ENCODE data around the gene MTG1. TPM values are rescaled to one million over a fixed set of nuclear protein-coding genes. Genes with fewer than 3 reads are reported as not detected.

The MTG1 gene, protein sequence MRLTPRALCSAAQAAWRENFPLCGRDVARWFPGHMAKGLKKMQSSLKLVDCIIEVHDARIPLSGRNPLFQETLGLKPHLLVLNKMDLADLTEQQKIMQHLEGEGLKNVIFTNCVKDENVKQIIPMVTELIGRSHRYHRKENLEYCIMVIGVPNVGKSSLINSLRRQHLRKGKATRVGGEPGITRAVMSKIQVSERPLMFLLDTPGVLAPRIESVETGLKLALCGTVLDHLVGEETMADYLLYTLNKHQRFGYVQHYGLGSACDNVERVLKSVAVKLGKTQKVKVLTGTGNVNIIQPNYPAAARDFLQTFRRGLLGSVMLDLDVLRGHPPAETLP
- 25.9 and 29.4 TPM in 2 replicates for total RNA-seq

DNA sequence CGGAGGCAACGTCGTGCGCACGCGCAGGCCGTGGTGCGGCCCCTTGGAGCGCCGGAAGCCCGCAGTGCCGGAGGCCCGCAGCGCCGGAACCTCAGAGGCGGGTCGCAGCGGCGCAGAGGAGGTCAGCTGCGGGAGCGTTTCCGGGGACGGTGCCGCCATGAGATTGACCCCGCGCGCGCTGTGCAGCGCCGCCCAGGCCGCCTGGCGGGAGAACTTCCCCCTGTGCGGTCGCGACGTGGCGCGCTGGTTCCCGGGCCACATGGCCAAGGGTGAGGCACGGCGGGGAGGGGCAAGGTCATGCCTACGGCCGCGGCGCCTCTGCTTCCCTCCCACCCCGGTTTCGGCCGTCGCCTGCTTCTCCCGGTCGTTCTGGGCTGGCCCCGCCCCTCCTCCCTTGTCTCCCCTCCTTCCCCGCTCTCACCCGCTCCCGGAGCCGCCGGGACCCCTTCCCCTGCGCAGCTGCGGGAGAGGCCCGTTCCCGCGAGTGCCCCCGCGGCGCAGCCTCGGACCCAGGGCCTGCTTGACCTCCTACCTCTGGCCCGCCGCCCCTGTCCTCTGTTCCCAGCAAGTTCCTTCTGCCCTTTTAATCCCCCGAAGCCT, at the start of gene MTG1:
TSS of gene MTG1 (plus strand) at position 94 of the 600 bp plus-strand sequence. CDS start at position 158, 64 bp downstream.
- peak; percentile 90 to 92 for DNase-seq (ENCODE audit: low read depth in 2 of 2)

DNA sequence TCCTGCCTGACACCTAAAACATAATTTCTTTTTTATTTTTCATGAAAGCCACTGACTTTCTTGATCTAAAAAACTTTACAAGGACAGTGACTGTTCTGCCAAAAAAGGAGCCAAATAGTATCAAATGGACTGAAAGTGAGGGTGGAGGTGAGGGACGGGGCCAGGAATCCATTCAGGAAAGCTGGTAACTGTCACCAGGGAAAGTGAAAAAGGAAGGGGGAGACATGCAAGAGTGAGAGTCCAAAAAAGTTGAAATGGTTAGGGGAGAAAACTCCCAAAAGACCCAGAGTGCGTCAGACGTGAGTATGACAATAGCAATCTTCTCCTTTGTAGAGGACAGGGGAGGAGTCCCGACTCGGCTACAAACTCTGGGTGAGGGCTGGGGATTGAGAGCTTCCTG, 49.7 kb upstream of the MTG1 start:
- DNase-seq (ENCODE audit: low read depth in 2 of 2): no peak

DNA sequence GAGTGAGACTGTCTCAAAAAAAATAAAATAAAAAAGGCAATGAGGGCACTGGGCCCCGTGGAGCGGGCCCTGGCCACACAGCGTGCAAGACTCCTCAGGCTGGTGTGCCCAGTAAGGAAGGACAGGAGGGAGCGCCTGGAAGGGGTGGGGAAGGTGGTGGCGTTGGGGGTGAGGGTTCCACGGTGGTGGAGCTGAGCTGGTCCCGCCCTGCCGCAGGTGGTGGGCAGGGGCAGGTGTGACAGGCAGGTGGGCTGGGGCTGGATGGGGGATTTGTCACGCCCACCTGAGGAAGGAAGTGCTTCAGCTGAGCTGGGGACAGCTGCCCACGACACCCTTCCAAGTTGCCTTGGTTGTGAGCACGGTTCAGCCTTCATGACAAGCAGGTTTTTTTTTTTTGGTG, 47.5 kb upstream of the MTG1 start:
- DNase-seq (ENCODE audit: low read depth in 2 of 2): no peak

DNA sequence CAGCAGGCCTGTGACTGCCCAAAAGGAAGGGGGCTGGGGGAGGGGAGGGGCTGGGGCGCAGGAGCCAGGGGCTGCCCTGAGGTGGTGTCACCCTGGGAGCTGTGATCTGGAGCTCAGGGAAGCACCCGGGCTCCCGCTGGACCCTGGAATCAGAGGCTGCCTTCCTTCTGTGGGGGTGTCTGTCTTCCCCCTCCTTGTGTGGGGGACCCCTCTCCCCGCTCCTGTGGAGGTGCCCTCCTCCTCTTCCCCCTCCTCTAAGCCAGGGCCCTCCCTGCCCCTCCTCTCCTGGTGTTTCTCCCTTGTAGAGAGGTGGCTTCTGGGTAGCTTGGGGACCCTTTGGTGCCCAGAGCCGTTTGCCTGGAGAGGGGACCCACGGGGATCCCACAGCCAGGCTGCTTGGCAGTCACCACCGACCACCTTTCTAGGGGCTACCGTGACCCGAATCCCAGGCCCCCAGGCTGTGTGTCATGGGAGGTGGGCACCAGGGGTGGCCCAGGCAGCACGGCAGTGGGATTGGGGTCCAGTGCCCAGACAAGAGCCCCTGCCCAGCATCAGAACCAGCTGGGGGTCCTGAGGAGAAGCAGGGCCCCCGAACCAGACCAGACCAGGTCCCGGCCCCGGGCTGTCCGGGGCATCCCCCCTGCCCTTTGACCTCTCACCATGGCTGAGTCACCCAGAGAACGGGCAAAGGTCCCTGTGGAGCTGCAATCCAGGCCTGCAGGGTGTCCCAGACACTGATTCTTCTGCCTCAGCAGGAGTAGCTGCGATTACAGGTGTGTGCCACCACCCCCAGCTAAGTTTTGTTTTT, 46.0 kb upstream of the MTG1 start:
- DNase-seq (ENCODE audit: low read depth in 2 of 2): no peak

DNA sequence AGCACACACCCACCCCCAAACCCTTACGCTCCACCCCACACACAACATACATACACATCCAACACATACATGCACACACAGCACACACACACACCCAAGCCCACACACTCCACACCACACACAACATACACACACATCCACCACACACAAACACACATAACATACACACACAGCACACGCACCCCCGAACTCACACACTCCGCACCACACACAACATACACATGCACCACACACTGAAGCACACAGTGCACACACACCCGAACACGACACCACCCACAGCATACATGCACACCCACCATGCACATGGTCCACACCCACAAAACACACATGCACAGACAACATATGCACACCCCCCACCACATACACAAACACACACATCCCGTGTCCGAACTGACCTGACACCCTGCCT, 44.8 kb upstream of the MTG1 start:
- DNase-seq (ENCODE audit: low read depth in 2 of 2): no peak

DNA sequence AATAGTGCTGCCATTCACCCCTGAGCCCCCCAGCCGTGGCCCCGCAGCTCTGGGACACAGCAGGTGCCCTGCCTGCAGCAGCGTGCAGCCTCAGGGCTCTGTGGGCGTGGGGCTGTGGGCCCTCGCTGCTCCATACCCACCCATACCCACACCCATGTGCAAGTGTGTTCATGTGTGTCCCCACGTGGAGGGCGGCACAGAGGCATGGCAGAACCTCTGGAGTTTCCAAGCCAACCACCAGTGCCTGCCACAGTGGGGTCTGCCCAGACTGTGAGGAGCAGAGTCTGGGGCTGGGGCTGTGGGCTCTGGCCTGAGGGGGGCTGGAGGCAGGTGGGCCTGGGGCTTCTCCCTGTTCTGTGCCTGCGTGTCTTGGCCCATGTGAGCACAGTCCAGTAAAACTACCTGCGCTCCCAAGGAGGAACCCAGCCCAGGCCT, 44.4 kb upstream of the MTG1 start:
- DNase-seq (ENCODE audit: low read depth in 2 of 2): no peak

DNA sequence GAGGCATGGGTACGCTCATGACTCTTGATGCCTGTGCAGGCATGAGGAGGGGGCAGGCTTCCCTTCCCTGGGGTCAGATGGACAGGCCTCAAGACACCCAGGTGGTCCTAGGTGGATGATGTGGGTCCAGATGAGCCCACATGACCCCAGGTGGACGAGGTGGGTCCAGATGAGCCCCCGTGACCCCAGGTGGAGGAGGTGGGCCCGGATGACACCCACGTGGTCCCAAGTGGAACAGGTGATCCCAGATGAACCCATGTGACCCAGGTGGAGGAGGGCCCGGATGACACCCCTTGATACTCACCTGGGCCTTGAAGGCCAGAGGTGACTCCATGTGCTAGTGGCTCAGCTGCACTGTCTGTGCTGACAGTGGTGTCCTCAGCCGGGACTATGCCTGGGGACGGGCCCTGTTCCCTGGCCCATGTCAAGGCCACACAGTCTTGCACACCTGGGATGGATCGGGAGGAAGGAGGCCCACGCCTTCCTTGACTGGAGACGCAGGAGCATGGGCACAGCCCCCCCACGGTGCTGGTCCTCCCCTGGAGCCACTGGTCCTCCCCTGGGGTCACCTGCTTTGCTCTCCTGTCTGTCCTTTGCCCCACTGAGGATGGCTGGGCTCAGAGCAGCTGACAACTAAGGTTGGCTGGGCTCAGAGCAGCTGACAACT, 43.5 kb upstream of the MTG1 start:
- DNase-seq (ENCODE audit: low read depth in 2 of 2): no peak

DNA sequence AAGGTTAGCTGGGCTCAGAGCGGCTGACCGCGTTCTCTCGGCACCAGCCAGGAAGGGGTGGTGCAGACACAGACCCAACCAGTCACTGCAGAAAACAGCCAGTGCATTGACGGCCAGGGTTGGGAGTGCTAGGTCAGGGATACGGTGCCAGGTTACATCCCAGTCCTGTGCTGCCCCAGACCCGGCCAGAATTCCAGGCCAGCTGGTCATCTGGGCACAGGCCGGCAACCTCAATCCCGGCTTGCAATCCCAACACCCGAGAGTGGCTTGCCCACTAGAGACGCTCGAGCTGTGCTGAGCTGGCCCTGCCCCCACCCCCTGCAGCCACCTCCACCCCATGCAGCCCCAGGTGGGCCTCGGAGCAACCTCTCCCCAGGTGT, 43.0 kb upstream of the MTG1 start:
- no peak for DNase-seq (ENCODE audit: low read depth in 2 of 2)

DNA sequence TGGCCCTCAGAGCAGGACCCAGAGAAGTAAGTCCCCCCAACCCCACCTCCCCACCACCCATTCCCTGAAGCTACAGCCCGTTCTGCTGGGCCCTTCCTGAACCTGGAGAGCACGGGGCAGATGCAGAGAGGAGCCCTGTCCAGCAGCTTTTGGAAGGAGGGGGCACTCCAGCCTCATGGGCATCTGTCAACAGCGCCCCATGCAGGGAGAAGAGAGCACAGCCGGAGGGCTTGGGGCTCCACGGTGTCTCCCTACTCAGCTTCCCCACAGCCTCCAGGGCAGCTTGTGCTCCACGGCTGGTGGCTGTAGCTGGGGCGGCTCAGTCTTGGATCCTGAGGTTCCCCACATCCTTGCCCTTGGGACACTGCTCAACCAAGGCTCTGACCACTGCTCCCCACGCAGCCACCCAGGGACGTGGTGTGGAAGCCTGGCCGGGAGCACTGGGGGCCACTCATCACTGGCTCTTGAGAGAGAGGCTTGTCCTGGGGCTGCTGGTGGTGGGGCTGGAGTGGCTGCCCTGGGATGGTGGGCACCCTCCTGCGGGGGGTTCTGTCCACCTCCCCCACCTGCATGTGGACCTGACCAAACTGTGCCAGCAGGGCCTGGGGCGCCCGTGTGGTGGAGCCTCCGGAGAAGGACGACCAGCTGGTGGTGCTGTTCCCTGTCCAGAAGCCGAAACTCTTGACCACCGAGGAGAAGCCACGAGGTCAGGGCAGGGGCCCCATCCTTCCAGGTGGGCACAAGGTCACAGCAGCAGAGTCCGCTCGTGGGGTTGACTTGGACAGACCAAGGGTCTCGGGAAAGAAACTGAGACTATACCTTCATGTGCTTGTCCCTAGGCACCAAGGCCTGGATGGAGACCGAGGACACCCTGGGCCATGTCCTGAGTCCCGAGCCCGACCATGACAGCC, 42.3 kb upstream of the MTG1 start:
- no peak for DNase-seq (ENCODE audit: low read depth in 2 of 2)

DNA sequence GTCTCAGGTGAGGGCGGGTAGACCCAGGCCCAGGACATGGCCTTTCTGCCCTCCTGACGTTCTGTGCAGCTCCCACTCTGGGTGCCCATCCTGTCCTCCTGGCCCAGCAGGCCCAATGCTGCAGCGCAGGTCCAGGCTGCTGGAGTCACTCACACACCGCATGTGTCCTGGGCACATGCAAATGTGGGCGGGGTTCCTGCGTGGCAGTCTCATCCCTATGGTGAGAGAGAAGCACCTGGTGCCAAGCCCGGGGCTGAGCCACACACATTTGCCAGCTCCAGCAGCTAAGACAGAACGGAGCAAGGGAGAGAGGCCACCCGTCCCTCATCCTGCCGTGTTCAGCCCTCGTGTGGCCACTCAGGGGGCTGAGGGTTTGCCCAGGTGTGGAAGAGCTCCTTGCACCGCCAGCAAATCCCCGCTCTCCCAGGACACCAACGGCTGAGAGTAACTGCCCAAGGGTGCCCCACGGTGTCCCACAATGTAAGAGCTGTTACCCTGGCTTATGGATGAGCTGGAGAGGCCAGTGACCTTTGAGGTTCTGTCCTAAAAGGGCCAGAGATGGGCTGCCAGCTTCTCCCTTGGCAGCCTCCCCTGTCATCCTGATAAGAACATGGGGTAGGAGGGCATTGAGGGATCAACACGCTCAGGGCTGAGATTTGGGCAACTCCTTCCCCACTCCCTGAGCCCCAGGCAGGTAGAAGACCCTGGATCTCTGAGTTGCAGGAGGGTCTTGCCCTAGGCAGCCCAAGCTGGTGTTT, 40.6 kb upstream of the MTG1 start:
- no peak for DNase-seq (ENCODE audit: low read depth in 2 of 2)

DNA sequence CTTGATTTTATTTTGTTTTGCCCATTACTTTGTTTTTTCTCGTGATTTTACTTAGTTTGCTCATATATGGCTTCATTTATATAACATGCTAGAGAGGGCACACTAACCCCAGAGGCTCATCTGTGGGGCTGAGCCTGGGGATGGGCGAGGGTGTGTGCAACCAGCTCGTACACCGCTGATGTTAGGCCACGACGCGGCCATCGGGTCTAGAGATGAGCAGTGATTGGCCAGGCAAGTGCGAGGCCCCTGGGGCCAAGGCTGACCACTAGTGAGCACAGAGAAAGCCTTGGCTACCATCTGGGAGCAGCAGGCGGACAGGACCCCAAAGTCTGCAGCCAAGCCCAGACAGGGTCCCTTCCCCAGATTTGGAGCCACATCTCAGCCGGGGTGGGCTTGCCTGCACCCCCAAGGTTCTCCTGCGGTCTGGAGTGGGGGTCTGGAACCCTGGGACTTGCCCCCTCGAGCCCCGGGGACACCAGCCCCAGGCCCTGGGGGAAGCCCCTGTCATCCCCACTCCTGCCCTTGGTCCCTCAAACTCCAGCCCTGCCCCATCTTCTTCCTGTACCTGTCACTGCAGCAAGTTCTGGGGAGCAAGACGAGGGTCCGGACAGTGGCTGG, 39.9 kb upstream of the MTG1 start:
- DNase-seq (ENCODE audit: low read depth in 2 of 2): no peak

DNA sequence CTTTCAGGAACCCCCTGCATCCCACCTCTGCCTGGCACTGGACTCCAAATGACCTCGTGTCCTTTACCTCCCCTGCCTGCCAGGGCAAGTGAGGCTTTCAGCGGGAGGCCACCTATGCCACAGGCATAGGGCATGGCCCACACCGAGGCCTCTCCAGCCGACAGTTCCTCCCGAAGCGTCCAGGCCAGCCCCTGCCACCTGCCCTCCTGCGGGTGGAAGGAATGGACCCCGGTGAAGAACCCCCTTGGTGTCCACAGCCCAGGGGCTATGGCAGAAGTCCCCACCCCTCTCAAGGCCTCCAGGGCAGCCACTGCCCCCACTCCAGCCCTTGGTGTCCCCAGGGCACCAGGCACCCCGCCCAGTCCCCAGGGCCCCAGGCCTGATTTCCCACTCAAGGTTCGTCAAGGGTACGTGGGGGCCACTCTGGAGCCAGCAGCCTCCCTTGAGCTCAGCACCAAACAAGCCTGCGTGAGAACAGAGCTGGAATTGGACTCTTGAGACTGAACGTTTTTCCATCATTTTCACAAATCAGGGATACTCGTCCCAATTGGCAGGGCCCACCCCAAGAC, 39.2 kb upstream of the MTG1 start:
- no peak for DNase-seq (ENCODE audit: low read depth in 2 of 2)

DNA sequence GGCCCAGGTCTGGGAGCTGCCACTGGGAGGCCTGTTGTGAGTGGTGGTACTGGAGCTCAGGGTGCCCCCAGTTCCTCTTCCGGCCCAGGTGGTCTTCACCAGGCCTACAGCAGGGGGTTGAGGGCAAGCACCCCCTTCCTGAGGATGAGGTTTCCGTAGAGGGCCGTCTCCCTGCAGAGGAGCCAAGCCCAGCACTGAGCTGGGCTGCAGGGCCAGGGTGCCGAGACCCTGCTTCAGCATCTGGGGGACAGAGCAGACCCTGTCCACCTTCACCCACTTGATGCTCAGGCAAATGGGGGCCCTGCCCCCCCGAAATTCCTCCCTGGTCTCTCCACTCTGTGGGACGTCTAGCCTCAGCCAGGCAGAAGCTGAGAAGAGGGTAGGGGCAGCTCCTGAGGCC, 38.7 kb upstream of the MTG1 start:
- no peak for DNase-seq (ENCODE audit: low read depth in 2 of 2)

DNA sequence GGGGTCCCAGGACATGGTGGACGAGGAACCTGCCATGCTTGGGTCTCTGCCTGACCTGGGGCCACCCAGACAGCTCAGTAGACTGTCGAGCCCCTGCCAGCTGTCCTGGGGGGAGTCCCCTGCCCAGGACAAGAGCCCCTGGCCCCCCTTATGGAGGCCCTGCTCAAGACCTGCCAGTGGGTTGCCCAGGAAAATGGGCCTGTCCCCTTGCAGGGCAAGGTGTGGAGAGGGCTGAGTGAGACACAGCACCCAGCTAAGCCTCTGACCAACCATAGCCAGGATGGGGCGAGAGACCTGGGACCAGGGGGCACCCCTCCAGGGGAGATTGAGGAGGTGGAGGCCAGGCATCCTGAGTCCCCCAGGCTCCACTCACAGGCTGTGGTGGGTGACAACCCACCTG, 38.0 kb upstream of the MTG1 start:
- DNase-seq (ENCODE audit: low read depth in 2 of 2): no peak

DNA sequence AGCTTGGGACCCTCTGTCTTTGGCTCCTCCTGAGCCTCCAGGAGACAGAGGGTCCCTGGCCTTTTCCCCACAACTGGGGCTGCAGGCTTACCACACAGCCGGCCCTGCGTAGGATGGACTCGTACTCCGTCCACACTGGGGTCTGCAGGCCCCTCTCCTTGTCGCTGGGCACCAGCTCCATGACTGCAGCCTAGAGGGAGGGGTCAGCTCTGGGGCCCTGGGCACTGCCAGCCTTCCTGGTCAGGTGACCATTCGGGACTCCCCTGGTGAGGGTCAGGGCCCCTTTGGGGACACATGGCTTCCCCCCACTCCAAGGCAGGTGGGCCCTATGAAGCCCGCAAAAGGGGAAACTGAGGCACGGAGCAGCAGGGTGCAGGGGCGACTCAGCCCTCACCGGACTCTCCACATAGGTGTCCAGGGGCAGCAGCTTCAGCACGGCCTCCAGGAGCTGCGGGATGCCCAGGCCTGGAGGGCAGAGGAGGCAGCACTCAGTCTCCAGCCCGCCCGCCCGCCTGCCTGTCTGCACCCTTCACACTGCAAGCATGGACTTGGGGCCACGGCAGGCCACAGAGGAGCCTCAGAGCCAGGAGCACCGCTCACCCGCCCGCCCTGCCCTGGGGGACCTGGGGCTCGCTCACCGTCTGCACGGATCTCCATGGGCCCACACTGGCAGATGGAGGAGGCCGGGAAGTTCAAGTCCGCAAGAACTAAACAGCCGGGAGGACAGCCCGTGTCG, 37.2 kb upstream of the MTG1 start:
- DNase-seq (ENCODE audit: low read depth in 2 of 2): no peak

DNA sequence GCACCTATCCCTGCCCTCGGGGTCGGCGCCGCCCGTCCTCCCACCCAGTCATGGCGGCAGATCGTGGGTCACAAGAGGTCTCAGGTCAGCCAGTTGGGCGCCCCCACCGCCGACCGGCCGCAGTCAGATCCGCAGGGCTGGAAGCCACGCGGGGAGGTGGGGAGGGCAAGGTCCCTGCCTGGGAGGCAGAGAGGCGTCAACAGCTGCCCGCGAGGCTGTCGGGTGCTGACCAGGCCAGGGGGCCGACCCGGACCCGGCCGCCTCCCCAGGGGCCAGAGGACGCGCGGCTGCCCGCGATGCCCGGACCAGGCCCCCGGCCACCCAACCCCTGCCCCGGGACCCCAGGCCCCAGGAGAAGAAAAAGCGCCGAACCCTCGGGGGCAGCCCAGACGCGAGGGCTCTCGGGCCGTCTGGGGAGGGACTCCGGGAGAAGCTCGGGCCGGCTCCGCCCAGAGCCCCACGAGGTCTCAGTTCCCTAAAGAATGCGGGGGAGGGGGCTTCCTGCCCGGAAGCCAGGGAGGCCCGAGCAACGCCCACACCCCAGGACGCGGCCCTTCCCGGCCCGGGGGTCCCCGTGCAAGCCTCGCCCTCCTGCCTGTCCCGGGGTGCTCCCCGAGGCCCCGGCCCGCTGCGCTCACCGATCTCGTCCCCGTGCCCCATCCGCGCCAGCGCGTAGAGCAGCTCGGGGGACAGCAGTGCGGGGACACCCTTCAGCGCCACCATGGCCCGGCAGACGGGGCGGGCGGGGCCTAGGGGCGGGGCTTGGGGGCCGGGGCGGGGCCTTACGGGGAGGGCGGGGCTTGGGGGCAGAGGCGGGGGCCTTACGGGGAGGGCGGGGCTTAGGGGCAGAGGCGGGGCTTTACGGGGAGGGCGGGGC, 36.4 kb upstream of the MTG1 start, which contains the start of gene FUOM:
TSS of gene FUOM (minus strand) at position 735 of the 877 bp plus-strand sequence. CDS start at position 723, 12 bp downstream.
- peak; percentile 45 to 65 for DNase-seq (ENCODE audit: low read depth in 2 of 2)

DNA sequence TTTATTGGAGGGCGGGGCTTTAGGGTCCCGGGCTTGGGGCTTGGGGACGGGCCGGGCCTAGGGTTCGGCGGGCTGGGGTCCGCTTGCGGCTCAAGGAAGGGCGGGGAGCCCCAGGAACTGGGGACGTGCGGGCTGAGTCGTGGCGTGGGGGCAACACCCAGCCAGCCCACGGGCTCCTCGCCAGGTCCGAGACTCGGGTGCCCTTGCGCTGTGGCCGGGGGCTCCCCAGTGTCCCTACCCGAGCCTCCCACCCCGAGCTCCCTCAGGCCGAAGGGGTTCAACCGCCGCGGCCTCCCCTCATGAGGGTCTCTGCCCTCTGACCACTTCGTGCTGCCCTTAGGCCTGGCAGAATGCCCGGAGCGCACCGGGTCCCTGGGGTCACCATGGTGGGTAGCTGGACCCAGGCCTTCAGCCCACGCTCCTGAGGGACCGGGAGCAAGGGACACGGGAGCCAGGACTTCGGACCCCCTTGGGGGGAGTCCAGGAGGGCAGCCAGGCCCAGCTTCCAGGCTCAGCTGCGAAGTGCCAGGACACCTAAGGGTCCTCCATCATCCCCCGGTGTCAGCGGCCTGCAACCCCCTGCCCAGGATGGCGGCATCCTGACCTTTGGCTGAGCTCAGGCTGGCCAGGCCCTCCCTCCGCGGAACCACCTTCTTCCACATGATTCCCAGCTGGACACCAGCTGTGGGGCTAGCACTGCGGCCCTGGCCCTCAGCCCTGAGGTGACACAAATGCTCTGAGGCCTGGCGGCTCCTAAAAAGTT, 35.6 kb upstream of the MTG1 start:
- DNase-seq (ENCODE audit: low read depth in 2 of 2): no peak
